Nephron (organoid): ENCODE data around the gene ZNF23.

ENCODE experiments used
- H3K27ac Mint-ChIP-seq, 3 experiments: 2 replicates each; pipeline ENCODE4 v1.8.0; 2020; ENCODE audit warnings: mixed read lengths in 3 of 3, mild to moderate bottlenecking in 2 of 3, moderate library complexity in 1 of 3
- H3K27me3 Mint-ChIP-seq: 2 replicates; pipeline ENCODE4 v1.8.0; 2021; ENCODE audit warnings: low read depth, mild to moderate bottlenecking, moderate library complexity, mixed read lengths
- H3K36me3 Mint-ChIP-seq: 2 replicates; pipeline ENCODE4 v1.8.0; 2020; ENCODE audit warnings: low read depth, mixed read lengths
- H3K4me1 Mint-ChIP-seq: 2 replicates; pipeline ENCODE4 v1.8.0; 2020; ENCODE audit warnings: mixed read lengths
- H3K4me3 Mint-ChIP-seq, 3 experiments: 2 replicates each; pipeline ENCODE4 v1.8.0; 2020; ENCODE audit warnings: mild to moderate bottlenecking in 3 of 3, mixed read lengths in 3 of 3, moderate library complexity in 2 of 3
- H3K9me3 Mint-ChIP-seq: 2 replicates; pipeline ENCODE4 v1.8.0; 2020; ENCODE audit warnings: mixed read lengths
- TF ChIP-seq, protein P1 (sequence below), 3 experiments: fragments of 200-600 bp; sonication (generic); IDR thresholded peaks; one replicate each; pipeline ENCODE4 v1.5.0; 2021; ENCODE audit warnings: antibody characterized with exemption in 3 of 3; ENCODE audit not compliant: unreplicated experiment in 3 of 3

ZNF23 gene

DNA sequence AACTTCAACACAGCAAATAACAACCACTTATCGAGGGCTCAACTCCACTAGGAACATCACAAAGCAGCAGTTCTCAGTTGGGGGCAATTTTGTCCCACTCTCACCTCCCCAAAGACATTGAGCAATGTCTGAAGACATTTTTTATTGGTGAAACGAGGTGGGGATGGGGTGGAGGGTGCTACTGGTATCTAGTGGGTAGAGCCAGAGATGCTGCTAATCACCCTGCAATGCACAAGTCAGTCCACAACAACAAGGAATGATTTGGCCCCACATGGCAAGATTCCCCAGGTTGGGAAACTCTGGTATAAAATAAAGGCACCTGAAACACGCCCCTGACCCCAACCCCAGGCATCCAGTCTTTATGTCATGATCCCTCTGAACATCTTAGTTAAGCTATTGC, 53.5 kb downstream of the ZNF23 start:
- no peak overlapping the region for H3K27ac Mint-ChIP-seq
- peaks cover 53% of the 10 kb centered on the region for H3K27me3 Mint-ChIP-seq
- no peaks in the 10 kb centered on the region for H3K36me3 Mint-ChIP-seq
- H3K9me3 Mint-ChIP-seq: peaks cover 2% of the 10 kb centered on the region
- no peak overlapping the region for H3K4me3 Mint-ChIP-seq
- TF ChIP-seq, protein P1, sequence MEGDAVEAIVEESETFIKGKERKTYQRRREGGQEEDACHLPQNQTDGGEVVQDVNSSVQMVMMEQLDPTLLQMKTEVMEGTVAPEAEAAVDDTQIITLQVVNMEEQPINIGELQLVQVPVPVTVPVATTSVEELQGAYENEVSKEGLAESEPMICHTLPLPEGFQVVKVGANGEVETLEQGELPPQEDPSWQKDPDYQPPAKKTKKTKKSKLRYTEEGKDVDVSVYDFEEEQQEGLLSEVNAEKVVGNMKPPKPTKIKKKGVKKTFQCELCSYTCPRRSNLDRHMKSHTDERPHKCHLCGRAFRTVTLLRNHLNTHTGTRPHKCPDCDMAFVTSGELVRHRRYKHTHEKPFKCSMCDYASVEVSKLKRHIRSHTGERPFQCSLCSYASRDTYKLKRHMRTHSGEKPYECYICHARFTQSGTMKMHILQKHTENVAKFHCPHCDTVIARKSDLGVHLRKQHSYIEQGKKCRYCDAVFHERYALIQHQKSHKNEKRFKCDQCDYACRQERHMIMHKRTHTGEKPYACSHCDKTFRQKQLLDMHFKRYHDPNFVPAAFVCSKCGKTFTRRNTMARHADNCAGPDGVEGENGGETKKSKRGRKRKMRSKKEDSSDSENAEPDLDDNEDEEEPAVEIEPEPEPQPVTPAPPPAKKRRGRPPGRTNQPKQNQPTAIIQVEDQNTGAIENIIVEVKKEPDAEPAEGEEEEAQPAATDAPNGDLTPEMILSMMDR (IDR thresholded peaks at IDR 0.05; ENCODE audit: unreplicated experiment in 3 of 3): no peak
- H3K4me1 Mint-ChIP-seq: no peaks in the 10 kb centered on the region

DNA sequence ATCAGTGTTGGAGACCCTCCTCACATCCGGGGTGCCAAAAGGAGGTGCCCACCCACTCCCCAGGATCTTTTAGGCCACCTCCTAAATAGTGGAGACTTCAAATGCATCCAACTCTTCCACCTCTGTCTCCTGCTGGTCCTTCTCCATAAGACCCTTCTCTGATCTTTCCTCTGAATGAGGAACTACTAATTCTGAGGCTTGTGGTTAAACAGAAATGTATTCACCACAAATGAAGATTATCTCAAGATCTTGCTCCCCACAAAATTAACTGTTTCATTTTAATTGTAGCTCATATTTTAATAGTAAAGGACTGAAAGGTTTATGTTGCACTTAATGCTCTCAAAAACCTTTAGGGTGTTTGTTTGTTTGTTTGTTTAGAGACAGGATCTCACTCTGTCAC, 54.3 kb downstream of the ZNF23 start:
- Mint-ChIP-seq H3K9me3 (peaks cover 2% of the 10 kb centered on the region), H3K4me1 (no peaks in the 10 kb centered on the region), H3K27ac (no peak overlapping the region), H3K27me3 (peaks cover 51% of the 10 kb centered on the region), H3K36me3 (no peaks in the 10 kb centered on the region), H3K4me3 (no peak overlapping the region)
- TF ChIP-seq, protein P1 (IDR thresholded peaks at IDR 0.05; ENCODE audit: unreplicated experiment in 3 of 3): no peak

DNA sequence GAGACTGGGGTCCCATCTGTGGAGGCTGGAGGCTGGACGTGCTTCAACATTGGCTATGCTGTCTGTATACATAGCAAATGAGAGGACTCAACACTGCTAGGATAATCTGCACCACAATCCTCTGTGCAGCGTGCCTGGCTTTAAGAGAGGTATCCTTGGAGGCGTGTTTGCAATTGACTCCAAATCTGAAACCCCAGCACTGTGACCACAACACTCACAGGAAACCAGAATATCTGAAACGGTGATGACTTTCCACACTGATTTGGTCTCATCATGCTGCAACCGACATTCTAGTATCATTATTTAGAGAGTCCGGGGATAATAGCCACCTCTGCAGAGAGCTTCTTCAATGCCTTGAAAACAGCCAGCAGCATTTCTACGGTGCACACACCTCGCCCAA, 55.3 kb downstream of the ZNF23 start:
- no peak overlapping the region for H3K4me3 Mint-ChIP-seq
- H3K9me3 Mint-ChIP-seq: peaks cover 2% of the 10 kb centered on the region
- no peaks in the 10 kb centered on the region for H3K36me3 Mint-ChIP-seq
- H3K4me1 Mint-ChIP-seq: no peaks in the 10 kb centered on the region
- H3K27me3 Mint-ChIP-seq: peaks cover 45% of the 10 kb centered on the region
- H3K27ac Mint-ChIP-seq: no peak overlapping the region
- TF ChIP-seq, protein P1 (IDR thresholded peaks at IDR 0.05; ENCODE audit: unreplicated experiment in 3 of 3): no peak

DNA sequence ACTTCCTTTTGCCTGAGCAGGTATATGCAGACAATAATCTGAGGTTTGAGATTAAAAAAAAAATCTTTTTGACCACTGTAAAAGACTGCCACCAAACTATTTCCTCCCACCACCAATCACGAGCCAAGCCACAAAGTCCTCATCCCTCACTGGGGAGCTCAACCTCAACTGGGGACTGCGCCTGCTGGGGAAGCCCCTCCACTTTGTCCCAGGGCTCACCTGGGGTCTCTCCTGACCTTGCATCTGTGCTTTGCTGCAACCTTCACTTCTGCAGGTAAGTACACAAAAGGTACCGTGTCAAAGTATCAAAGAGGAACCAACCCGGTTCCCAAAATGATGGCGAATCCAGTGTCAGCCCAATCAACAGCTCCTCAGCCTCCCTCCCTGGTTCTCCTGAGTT, 55.7 kb downstream of the ZNF23 start:
- H3K27ac Mint-ChIP-seq: no peak overlapping the region
- peaks cover 44% of the 10 kb centered on the region for H3K27me3 Mint-ChIP-seq
- H3K4me1 Mint-ChIP-seq: no peaks in the 10 kb centered on the region
- H3K9me3 Mint-ChIP-seq: peaks cover 2% of the 10 kb centered on the region
- TF ChIP-seq, protein P1 (IDR thresholded peaks at IDR 0.05; ENCODE audit: unreplicated experiment in 3 of 3): no peak
- no peaks in the 10 kb centered on the region for H3K36me3 Mint-ChIP-seq
- no peak overlapping the region for H3K4me3 Mint-ChIP-seq

DNA sequence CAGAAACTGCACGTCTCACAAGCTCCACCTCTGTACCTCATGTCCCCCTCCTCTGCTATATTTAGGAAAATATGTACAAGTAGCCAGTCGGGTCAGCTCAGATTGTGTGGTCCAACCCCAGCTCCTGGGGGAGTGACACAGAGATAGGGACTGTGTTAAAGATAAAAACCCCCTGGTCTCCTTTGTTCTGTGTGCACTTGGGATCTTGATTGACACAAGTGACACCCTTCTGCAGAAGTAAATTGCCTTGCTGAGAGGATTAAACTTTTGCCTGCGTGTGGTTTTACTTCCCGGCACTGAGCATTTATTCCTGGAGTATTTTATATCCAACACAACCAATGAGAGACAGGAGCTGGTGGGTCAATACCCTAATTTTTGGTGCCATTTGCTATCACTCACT, 57.7 kb downstream of the ZNF23 start:
- TF ChIP-seq, protein P1 (IDR thresholded peaks at IDR 0.05; ENCODE audit: unreplicated experiment in 3 of 3): no peak
- Mint-ChIP-seq H3K36me3 (no peaks in the 10 kb centered on the region), H3K9me3 (peaks cover 2% of the 10 kb centered on the region), H3K4me3 (no peak overlapping the region), H3K27ac (no peak overlapping the region), H3K4me1 (no peaks in the 10 kb centered on the region), H3K27me3 (peaks cover 25% of the 10 kb centered on the region)

DNA sequence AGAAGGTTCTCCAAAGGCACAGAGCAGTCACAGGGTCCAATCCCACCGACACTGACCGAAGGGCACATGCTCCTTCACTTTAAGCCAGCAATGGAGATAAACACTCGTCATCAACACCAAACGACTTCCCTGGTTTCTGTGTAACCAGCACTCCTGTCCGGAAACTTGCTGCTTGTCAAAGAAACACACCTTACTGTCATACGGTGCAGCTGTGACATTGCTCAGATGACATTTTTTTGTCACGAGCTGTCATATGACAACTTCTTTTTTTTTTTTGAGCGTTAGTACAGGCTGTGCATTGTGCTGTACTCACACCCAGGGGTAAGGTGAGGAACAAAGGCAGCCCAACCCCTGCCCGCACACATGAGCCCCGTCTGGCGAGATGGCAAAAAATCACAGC, 59.4 kb downstream of the ZNF23 start:
- no peak overlapping the region for H3K4me3 Mint-ChIP-seq
- H3K27me3 Mint-ChIP-seq: peaks cover 13% of the 10 kb centered on the region
- no peak overlapping the region for H3K27ac Mint-ChIP-seq
- H3K4me1 Mint-ChIP-seq: no peaks in the 10 kb centered on the region
- TF ChIP-seq, protein P1 (IDR thresholded peaks at IDR 0.05; ENCODE audit: unreplicated experiment in 3 of 3): no peak
- H3K36me3 Mint-ChIP-seq: no peaks in the 10 kb centered on the region
- peaks cover 2% of the 10 kb centered on the region for H3K9me3 Mint-ChIP-seq
